IMR-90 (cell line): ENCODE data around the gene CELSR1. TPM values are rescaled to one million over a fixed set of nuclear protein-coding genes. Genes with fewer than 3 reads are reported as not detected.

Experiments used
- ATAC-seq: fragments of 200-7000 bp; cut with Tn5 transposase; 2 replicates; pipeline ENCODE4 v1.9.1; 2020; ENCODE audit warnings: low read depth, mild to moderate bottlenecking, moderate library complexity
- BruUV-seq: library from RNA; stranded (reverse); fragments of 400-500 nt; replicated peaks from 2 replicates; lab custom pipeline; 2021; lab: Mats Ljungman, UMichigan
- CTCF ChIA-PET: fragments of 300-600 bp; formaldehyde crosslinking; extraction: SDS; loops from one replicate; lab custom pipeline; 2021; ENCODE audit warnings: antibody characterized with exemption; lab: Yijun Ruan, JAX
- POLR2A ChIA-PET: fragments of 300-600 bp; sonication (Branson Sonifier 250); formaldehyde crosslinking; loops from one replicate; lab custom pipeline; 2022; ENCODE audit warnings: antibody characterized with exemption; ENCODE audit not compliant: unreplicated experiment; lab: Charles Lee
- DNase-seq: peaks from one replicate; pipeline ENCODE4 v3.0.0; 2013
- H2AFZ ChIP-seq: replicated peaks from 2 replicates; pipeline ENCODE3; 2013; ENCODE audit warnings: low read length, mild to moderate bottlenecking; ENCODE audit not compliant: poor library complexity
- H2AK5ac ChIP-seq: 2 replicates; pipeline ENCODE4 v1.6.1; 2013; ENCODE audit warnings: low read depth, low read length, inconsistent platforms
- H2AK9ac ChIP-seq: replicated peaks from 2 replicates; pipeline ENCODE3; 2013; ENCODE audit warnings: mild to moderate bottlenecking, low read depth, low read length, moderate library complexity; ENCODE audit not compliant: poor library complexity
- H2BK120ac ChIP-seq: 2 replicates; pipeline ENCODE4 v1.6.1; 2013; ENCODE audit warnings: low read depth, low read length, inconsistent platforms
- H2BK15ac ChIP-seq: 3 replicates; pipeline ENCODE4 v1.6.1; 2013; ENCODE audit warnings: low read depth, low read length, inconsistent platforms
- H2BK20ac ChIP-seq: 2 replicates; pipeline ENCODE4 v1.6.1; 2013; ENCODE audit warnings: low read depth, mild to moderate bottlenecking, inconsistent platforms, low read length, moderate library complexity
- H2BK5ac ChIP-seq: 2 replicates; pipeline ENCODE4 v1.6.1; 2013; ENCODE audit warnings: mild to moderate bottlenecking, low read depth, low read length, inconsistent platforms; ENCODE audit not compliant: poor library complexity, severe bottlenecking
- H3K14ac ChIP-seq: replicated peaks from 2 replicates; pipeline ENCODE4 v1.6.1; 2013; ENCODE audit warnings: low read depth, low read length, inconsistent platforms
- H3K18ac ChIP-seq: 2 replicates; pipeline ENCODE4 v1.6.1; 2013; ENCODE audit warnings: low read depth, low read length, control low read depth
- H3K23ac ChIP-seq: 2 replicates; pipeline ENCODE4 v1.6.1; 2013; ENCODE audit warnings: low read depth, low read length, inconsistent platforms
- H3K27ac ChIP-seq: 2 replicates; pipeline ENCODE4 v1.5.1; 2013; ENCODE audit warnings: mild to moderate bottlenecking, control low read depth, low read length; ENCODE audit not compliant: insufficient read depth
- H3K27me3 ChIP-seq: 2 replicates; pipeline ENCODE4 v1.6.1; 2013; ENCODE audit warnings: low read length; ENCODE audit not compliant: control insufficient read depth, insufficient read depth
- H3K36me3 ChIP-seq: 2 replicates; pipeline ENCODE4 v1.6.1; 2013; ENCODE audit warnings: low read length, mixed read lengths; ENCODE audit not compliant: control insufficient read depth, insufficient read depth
- H3K4ac ChIP-seq: 2 replicates; pipeline ENCODE4 v1.6.1; 2013; ENCODE audit warnings: low read depth, low read length, inconsistent platforms
- H3K4me1 ChIP-seq: 2 replicates; pipeline ENCODE4 v1.6.1; 2013; ENCODE audit warnings: low read length, mixed read lengths; ENCODE audit not compliant: control insufficient read depth, insufficient read depth
- H3K4me2 ChIP-seq: 2 replicates; pipeline ENCODE4 v1.6.1; 2013; ENCODE audit warnings: low read depth, mild to moderate bottlenecking, control low read depth, low read length, moderate library complexity
- H3K4me3 ChIP-seq: 2 replicates; pipeline ENCODE4 v1.5.1; 2013; ENCODE audit warnings: low read depth, mild to moderate bottlenecking, control low read depth, low read length, moderate library complexity; ENCODE audit not compliant: insufficient read depth
- H3K56ac ChIP-seq: 2 replicates; pipeline ENCODE4 v1.6.1; 2013; ENCODE audit warnings: low read length, inconsistent platforms; ENCODE audit not compliant: insufficient read depth; ENCODE audit errors: extremely low read depth
- H3K79me1 ChIP-seq, 2 experiments: 2 replicates each; pipeline ENCODE4 v1.6.1; 2013; ENCODE audit warnings: low read length in 2 of 2, inconsistent platforms in 1 of 2, low read depth in 1 of 2
- H3K9ac ChIP-seq: 2 replicates; pipeline ENCODE4 v1.6.1; 2013; ENCODE audit warnings: low read depth, low read length, control low read depth
- H3K9me1 ChIP-seq: 2 replicates; pipeline ENCODE4 v1.6.1; 2013; ENCODE audit warnings: low read length, inconsistent platforms; ENCODE audit not compliant: insufficient read depth
- H3K9me3 ChIP-seq: 2 replicates; pipeline ENCODE4 v1.6.1; 2013; ENCODE audit warnings: low read length; ENCODE audit not compliant: control insufficient read depth, insufficient read depth
- H4K20me1 ChIP-seq: 2 replicates; pipeline ENCODE4 v1.6.1; 2013; ENCODE audit warnings: low read length, inconsistent platforms; ENCODE audit not compliant: insufficient read depth
- H4K5ac ChIP-seq: 2 replicates; pipeline ENCODE4 v1.6.1; 2013; ENCODE audit warnings: mild to moderate bottlenecking, low read depth, low read length, control low read depth
- H4K8ac ChIP-seq, 2 experiments: 2 replicates each; pipeline ENCODE4 v1.6.1; 2013; ENCODE audit warnings: low read depth in 2 of 2, low read length in 2 of 2, control low read depth in 1 of 2, inconsistent platforms in 1 of 2
- H4K91ac ChIP-seq: 2 replicates; pipeline ENCODE4 v1.6.1; 2013; ENCODE audit warnings: low read depth, low read length, inconsistent platforms; ENCODE audit not compliant: insufficient read depth
- ELK1 ChIP-seq: fragments of 150-350 bp; IDR thresholded peaks from 2 replicates; pipeline ENCODE4 v1.6.1; 2016; ENCODE audit warnings: low read depth, mild to moderate bottlenecking, low read length, moderate library complexity, borderline replicate concordance
- RCOR1 ChIP-seq: IDR thresholded peaks from 2 replicates; pipeline ENCODE4 v1.6.1; 2012; ENCODE audit warnings: mild to moderate bottlenecking, low read length, improper control_type of control experiment; ENCODE audit not compliant: insufficient replicate concordance
- RFX5 ChIP-seq: IDR thresholded peaks from 2 replicates; pipeline ENCODE4 v1.8.0; 2012; ENCODE audit warnings: low read depth, mild to moderate bottlenecking, low read length, moderate library complexity
- whole genome bisulfite sequencing, 2 experiments: methylation state at CpG; one replicate each; pipeline versions ENCODE4 v1.1.5 to v1.1.7; 2013; ENCODE audit warnings: missing lambda C conversion rate in 2 of 2; ENCODE audit not compliant: insufficient read length in 1 of 2; ENCODE audit errors: extremely low coverage in 2 of 2; 5-methylcytosine and 5-hydroxymethylcytosine counted together
- dilution Hi-C: fragments of 300-500 bp; cut with HindIII; formaldehyde crosslinking; loops from one replicate; pipeline ENCODE4 v1.14.3; 2018; ENCODE audit warnings: low sequenced_read_pairs; ENCODE audit not compliant: unreplicated experiment
- in situ Hi-C: fragments of 300-500 bp; cut with MboI; formaldehyde crosslinking; loops from 3 replicates; pipeline ENCODE4 v1.14.3; 2019; ENCODE audit warnings: low sequenced_read_pairs, inconsistent platforms, mixed read lengths
- intact Hi-C: fragments of 100-400 bp; cut with micrococcal nuclease; formaldehyde crosslinking; loops from 2 replicates; pipeline ENCODE4 v1.10.0; 2022
- polyA plus RNA-seq, 3 experiments: library from polyadenylated mRNA; depleted of rRNA; stranded (reverse); fragments of >200 nt; gene quantifications; 2 replicates each; pipeline ENCODE4 v1.2.3, GENCODE V29; 2012; ENCODE audit warnings: low replicate concordance in 1 of 3
- total RNA-seq: library from RNA; depleted of rRNA; stranded (reverse); fragments of >200 nt; gene quantifications from 2 replicates; pipeline ENCODE4 v1.2.3, GENCODE V29; 2012

The CELSR1 gene
- total and polyA plus RNA-seq, 2 of the 4 experiments (the other 2 are of a cell fraction) = 0.36 to 0.82 TPM

- no peak overlapping the region for H3K9ac ChIP-seq
- POLR2A ChIA-PET = interaction anchor here (0.5 kb wide), 1 partner anchor 112 kb away, joined by 6 read pairs; no protein-coding TSS in a partner anchor
- no peak for ATAC-seq
These were observed 75.7 kb downstream of the CELSR1 start for GRCh38 chr22:46461566-46462180.

More at GRCh38 chr22:46461566-46462180, 75.7 kb downstream of the CELSR1 start:
- Histone ChIP-seq H2AFZ (no peak overlapping the region), H3K36me3 (no peaks in the 10 kb centered on the region), H3K9me1 (peaks cover 4% of the 10 kb centered on the region; the same call in 1 of the 2 replicates), H3K23ac (no peak overlapping the region), H3K14ac (no peak overlapping the region), H2BK20ac (no peak overlapping the region), H3K27ac (no peak overlapping the region), H3K4me3 (no peak overlapping the region), H4K91ac (no peak overlapping the region), H2AK9ac (no peak overlapping the region), H2AK5ac (peak overlapping the region; percentile 3; the same call in 1 of the 2 replicates), H2BK5ac (no peak overlapping the region), H3K9me3 (no peaks in the 10 kb centered on the region), H4K5ac (no peak overlapping the region), H3K4ac (no peak overlapping the region), H3K18ac (no peak overlapping the region), H3K56ac (no peak overlapping the region), H2BK120ac (no peak overlapping the region), H4K8ac (no peak overlapping the region), H3K4me2 (no peak overlapping the region), H3K79me1 (no peaks in the 10 kb centered on the region), H4K20me1 (no peaks in the 10 kb centered on the region), H2BK15ac (no peak overlapping the region), H3K27me3 (peaks cover 18% of the 10 kb centered on the region), H3K4me1 (0 out of 2 replicates have a peak, but pooled peaks cover 1% of the 10 kb centered on the region)
- DNase-seq = no peak
- intact Hi-C loops (no loop called here), in situ Hi-C loops (no loop called here), dilution Hi-C loops (no loop called here)
- no TSS peak for BruUV-seq
- 70% methylated on average over 2 of the region's 22 CpGs; no CpG with 5 or more reads in 1 of the 2 experiments for WGBS, 2 experiments
- TF ChIP-seq RFX5 (no peak), ELK1 (no peak), RCOR1 (no peak)
- CTCF ChIA-PET = no interaction called here
